Measurements from ENCODE around the gene SPAST. TPM values are rescaled to one million over a fixed set of nuclear protein-coding genes. Genes with fewer than 3 reads are reported as not detected.

SPAST gene
- total and polyA plus RNA-seq, 2 of the 13 experiments (the other 11 are each of a cell fraction or from before 2014, with no cell fraction given), result 11.5 to 40.4 TPM

- TF ChIP-seq MLX (CRISPR knock-in tag; IDR thresholded peaks at IDR 0.05) (0 out of 2 replicates have a peak, but pooled peaks have one; percentile 31), IRX3 (CRISPR knock-in tag; IDR thresholded peaks at IDR 0.05; ENCODE audit: borderline replicate concordance, low read depth) (no peak), BCL6 (CRISPR knock-in tag; IDR thresholded peaks at IDR 0.05) (peak; percentile 26; the same call in 1 of the 2 replicates), ZNF143 (CRISPR knock-in tag; IDR thresholded peaks at IDR 0.05) (peak; percentile 98), SSRP1 (CRISPR knock-in tag; IDR thresholded peaks at IDR 0.05) (0 out of 2 replicates have a peak, but pooled peaks have one; percentile 16), SIN3A (IDR thresholded peaks at IDR 0.05; ENCODE audit: borderline replicate concordance, low read depth, low read length) (peak; percentile 95), HNF1A (IDR thresholded peaks at IDR 0.05; ENCODE audit: low read depth) (peak; percentile 36; the same call in 1 of the 2 replicates), HNF1A (CRISPR knock-in tag; IDR thresholded peaks at IDR 0.05; ENCODE audit: borderline replicate concordance) (peak; percentile 73; the same call in 1 of the 2 replicates), ZBTB42 (CRISPR knock-in tag; IDR thresholded peaks at IDR 0.05) (peak; percentile 69; the same call in 1 of the 2 replicates), SRSF9 (IDR thresholded peaks at IDR 0.05; ENCODE audit: borderline replicate concordance, insufficient read depth, low read depth, low read length, poor library complexity, severe bottlenecking) (no peak), ZNF674 (CRISPR knock-in tag; IDR thresholded peaks at IDR 0.05; ENCODE audit: low read depth) (no peak), REL (CRISPR knock-in tag; conservative IDR thresholded peaks at IDR 0.05) (no peak), CSRNP1 (CRISPR knock-in tag; IDR thresholded peaks at IDR 0.05) (0 out of 2 replicates have a peak, but pooled peaks have one; percentile 66), ZNF256 (CRISPR knock-in tag; conservative IDR thresholded peaks at IDR 0.05) (peak; percentile 53; the same call in 1 of the 2 replicates), SMAD9 (CRISPR knock-in tag; IDR thresholded peaks at IDR 0.05) (no peak), ZFX (CRISPR knock-in tag; IDR thresholded peaks at IDR 0.05; ENCODE audit: low read depth) (peak; percentile 84), TFDP1 (CRISPR knock-in tag; IDR thresholded peaks at IDR 0.05; ENCODE audit: borderline replicate concordance) (peak; percentile 66), ZNF574 (CRISPR knock-in tag; IDR thresholded peaks at IDR 0.05) (peak; percentile 95)
Measured at GRCh38 chr2:32063310-32064020, at the start of gene SPAST (continued).

Data from HepG2 (cell line).